HG02973 (cell line): ENCODE measurements around the gene PRLHR.
"Not testable (repeated sequence)": the region's sequence is repeated elsewhere in the genome, so short reads cannot be mapped to it uniquely, and the experiment has no call there.

Source experiments
- ATAC-seq: cut with Tn5 transposase; IDR thresholded peaks from one replicate; pipeline ENCODE4 v1.9.1; 2021; ENCODE audit warnings: moderate library complexity; ENCODE audit not compliant: unreplicated experiment

The PRLHR gene

DNA sequence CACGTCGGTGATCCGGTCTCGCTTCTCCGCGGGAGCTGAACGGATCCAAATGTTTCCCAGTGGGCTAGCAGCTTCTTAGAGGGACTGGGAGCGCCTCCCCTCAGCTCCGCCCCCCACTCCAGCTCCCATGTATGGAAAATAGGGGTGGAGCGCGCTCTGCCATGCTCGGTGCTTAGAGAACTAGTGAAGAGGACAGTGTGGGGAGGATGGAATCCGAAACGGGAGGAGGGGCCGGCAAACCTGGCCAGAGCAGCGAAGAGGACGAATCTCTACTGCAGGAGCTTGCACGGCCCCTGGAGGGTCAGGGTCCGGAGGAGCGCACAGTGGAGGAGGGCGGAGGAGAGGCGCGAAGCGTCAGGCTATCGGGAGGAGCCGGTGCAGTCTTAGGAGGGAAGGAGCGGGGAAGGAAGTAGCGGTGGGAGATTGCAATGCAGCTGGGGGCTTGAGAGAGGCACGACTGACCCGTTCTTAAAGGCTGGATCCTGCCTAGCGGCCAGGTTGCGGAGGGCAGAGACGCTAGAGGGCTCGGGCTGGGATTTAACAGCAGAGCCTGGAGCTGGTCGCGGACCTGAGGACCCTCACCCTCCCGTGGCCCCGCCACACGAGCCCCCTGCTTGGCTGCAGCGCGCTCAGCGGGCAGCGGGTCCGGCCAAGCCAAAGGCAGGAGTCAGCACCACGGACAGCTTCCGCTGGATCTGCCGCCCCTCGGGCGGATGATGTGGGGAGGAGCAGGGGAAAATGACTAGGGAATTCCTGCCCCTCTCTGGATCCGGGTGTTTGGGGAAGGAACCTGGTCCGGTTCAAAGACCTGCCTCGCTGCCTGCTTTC, at the start of gene PRLHR:
Gene PRLHR, minus strand, starts transcription at position 51 of the 828 bp plus-strand sequence. CDS start 404 bp downstream, outside the sequence.
- no peak for ATAC-seq

DNA sequence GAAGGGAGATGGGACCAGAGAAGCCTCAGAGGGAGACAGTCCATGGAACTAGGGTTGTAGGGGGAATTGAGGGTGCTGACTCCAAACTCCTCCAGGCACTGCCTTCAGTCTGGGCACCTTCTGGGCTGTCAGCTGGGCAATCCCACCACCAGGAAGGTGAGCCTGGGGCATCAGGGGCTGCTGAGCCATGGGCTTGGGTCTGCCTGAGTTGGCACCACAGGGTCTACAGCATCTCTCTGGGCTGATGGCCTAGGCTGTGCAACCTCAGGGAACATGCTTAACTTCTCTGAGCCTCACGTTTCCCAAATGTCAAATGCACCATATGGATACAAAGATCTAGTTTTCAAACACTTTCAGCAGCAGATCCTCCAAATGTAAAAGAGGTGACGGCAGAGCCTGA, 46.8 kb upstream of the PRLHR start:
- no peak for ATAC-seq

DNA sequence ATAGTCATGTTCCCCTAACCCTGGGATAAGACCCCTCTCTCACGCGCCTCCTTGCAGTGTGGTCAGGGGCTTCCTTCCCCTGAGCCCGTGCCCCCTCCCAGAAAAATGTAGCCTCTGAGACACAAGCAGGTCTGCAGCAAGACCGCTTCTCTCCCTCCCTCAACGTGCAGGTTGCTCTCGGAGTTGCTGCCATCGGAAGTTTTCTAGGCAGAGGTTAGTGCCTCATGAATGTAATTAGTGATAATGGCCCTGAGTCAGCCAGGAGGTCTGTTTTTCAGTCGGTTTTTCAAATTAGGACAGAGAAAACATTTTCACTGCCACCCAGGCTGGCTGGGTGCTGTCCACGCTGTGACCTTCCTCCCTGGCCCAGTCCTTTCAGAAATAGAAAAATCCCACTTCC, 43.2 kb upstream of the PRLHR start:
- ATAC-seq: no peak

DNA sequence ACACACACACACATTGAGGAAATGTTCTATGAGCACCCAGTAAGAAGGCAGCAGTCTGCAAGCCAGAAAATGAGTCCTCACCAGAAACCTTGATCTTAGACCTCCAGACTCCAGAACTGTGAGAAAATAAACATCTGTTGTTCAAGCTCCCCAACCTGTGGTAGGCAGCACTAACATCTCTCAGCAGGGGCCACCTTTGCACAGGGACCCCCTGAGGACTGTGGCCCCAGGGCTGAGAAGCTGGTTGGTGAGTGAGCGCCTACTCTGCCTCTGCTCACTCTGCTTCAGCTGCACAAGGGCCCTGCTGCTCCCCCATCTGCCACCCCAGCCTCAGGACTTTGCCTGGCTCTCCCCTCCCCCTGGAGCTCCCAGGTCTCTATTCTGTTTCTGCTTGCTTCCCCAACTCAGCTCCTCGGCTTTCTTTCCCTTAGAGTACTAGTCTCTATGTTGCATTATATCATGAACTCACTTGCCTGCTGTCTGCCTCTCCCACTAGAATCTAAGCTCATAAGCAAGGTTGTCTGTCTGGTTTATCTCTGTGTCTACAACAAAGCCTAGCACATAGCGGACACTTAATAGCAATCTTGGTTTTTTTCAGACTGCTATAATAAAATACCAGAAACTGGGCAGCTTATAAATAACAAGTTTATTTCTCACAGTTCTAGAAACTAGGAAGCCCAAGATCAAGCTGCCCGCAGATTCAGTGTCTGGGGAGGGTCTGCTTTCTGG, 40.4 kb upstream of the PRLHR start:
- ATAC-seq: no peak

DNA sequence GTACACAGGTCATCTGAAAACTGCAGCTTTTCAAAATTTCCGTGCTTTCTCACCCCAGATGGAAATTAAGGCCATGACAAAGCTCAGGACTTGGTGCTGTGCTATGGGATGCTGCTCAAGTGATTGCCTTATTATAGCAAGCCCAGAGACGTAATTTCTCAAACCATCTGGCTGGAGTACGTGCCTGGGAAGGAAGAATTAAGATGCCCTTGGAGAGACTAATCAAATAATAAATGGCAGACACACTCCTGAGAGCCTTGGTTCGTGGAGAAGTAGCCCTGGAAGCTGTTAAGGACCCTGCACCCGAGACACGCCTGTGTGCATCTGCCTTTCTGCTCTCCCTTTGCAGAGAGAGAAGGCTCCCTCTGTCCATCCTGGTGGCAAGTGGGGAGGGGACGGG, 38.3 kb upstream of the PRLHR start:
- ATAC-seq: no peak

DNA sequence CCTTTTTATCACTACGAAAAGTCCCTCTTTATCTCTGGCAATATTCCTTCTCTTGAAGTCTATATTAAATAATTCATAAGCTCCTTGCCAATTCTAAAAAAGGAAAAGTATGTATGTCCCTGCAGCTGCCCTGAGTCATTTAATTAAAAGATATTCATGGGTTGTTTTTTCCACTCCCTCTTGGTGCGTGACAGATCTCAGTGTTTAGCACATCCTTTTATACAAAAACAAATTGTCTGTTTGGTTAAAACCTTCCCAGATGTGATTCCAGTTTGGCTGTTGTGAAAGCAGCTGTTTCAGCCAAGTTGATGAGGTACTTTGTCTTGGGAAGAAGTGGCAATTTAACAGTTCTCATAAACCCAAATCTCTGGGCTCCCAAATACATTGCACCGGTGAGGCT, 33.8 kb upstream of the PRLHR start:
- no peak for ATAC-seq

DNA sequence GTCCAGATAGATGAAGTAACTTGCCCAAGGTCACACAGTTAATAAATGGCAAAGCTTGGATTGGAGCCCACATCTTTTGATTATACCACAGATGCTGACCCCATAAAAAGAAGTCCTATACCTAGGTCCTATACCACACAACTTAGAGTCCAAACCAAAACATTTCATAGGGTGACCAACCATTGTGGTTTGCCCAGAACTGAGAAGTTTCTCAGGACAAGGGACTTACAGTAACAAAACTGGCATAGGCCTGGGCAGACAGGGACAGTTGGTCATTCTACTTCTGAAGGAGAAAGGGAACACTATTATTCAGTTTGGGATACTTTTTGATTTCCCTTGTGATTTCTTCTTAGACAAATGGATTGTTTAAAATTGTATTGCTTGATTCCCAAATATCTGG, 32.9 kb upstream of the PRLHR start:
- ATAC-seq: no peak

DNA sequence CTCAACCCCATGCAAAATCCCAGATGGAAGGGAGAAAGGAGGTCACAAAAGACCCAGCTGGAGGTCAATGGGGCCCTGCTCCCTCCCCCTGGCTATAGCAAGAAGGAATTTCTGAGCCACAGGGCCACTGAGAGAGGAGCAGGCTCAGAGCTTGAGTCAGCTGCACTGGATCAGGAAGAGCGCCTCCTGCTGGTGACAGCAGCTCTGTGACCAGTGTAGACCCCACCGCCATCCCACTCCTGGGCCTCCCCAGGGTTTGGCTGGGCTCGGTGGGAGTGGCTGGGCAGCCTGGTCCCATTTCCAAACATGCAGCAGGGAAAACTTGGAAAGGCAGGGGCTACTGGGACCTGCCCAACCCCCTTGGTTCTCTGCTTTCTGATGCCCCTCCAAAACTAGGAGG, 31.5 kb upstream of the PRLHR start:
- ATAC-seq: no peak

DNA sequence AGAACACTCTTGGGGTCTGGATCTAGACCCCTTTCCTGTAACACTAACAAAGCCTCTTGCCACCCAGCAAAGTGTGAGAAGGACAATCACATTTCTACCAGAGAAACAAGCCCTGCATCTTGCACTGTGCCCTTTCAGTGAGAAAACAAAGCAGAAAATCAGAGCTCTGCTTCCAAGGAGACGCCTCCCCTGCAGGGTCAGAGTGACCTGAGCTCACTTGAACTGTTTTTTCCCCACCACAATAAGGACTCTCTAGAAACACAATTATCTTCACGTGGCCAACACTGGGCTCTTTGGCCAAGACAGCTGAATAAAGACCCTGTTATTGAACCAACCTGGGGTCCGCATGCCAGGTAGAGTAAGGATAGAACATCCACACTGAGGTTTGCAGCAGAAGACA, 30.1 kb upstream of the PRLHR start:
- no peak for ATAC-seq

DNA sequence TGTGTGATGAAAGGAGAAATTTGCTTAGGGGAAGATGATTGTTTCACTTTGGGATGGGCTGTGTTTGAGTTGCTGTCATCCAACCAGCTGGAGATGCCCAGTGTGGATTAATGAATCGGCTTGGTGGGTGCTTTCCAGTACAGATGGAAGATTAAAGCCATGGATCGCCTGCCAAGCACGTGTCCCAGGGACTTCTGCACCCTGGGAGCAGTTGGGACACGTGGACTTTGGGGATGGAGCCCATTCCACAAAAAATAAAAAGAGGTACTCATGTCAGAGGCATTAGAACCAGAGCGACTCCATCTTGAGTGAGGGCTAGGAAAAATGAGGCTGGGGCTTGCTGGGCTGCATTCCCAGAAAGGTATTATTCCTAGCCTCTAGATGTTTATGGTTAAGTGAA, 29.3 kb upstream of the PRLHR start:
- ATAC-seq: no peak

DNA sequence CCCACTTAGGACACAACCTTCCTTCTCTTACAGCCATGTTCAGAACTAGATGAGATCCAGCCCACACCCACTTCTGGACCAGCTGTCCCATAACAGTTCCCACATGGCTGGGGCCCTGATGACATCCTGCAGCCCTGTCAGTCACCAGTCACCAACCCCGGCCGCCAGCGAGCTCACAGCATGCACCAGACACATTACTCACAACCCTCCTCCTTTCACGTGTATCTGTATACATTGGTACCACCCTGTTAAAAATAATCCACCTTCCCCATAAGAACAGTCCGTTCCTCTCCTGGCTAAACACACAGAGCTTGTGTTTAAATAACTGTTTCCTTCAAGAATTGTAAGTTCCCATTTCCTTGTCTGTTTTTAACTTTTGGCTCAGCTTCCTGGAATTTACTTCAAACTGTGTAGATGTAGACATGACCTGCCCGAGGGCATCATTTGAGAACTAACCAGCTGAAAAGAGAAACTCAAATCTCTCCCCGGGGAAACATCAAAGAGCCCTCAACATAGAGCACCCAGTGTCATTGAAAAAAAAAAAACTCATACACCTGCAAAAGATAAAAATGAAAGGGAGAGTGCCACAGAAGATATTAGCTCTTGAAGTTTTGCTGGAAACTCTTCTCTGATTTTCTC, 26.0 kb upstream of the PRLHR start:
- ATAC-seq: no peak

DNA sequence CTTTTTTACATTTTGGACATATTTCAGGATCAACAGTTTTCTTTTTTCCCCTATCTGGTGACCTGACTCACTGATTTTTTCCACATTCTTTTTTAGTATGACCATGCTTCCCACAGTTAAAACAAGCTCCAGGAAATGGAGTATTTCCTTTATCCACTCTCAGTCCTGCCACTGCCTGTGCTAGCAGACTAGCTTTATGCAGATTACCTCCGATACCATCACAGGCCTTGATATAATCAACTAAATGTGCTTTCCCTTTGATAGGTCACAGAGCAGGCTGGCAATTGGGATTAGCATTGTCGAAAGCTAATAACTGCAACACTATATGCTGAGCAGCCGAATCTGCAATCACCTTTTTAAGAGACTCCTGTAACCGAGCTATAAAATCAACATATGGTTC, 18.4 kb upstream of the PRLHR start:
- not testable (repeated sequence) for ATAC-seq

DNA sequence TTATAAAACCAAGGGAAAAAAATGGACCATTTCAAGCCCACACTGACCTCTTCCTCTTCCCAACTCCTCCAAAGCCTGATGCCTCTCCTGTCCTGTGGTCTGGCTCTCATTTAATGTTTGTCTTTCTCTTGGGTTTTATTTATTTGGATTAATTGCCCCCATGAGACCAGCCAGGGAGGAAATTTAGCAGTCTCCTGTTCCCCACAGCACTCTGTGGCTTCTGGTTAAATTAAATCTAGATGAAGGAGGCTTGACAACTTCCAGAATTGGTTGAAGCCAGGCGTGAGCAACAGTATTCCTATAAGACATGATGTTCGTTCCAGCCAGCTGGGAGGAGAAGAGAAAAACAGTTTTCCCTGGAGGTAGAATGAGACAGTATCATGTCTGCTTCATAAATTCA, 15.1 kb upstream of the PRLHR start:
- no peak for ATAC-seq

DNA sequence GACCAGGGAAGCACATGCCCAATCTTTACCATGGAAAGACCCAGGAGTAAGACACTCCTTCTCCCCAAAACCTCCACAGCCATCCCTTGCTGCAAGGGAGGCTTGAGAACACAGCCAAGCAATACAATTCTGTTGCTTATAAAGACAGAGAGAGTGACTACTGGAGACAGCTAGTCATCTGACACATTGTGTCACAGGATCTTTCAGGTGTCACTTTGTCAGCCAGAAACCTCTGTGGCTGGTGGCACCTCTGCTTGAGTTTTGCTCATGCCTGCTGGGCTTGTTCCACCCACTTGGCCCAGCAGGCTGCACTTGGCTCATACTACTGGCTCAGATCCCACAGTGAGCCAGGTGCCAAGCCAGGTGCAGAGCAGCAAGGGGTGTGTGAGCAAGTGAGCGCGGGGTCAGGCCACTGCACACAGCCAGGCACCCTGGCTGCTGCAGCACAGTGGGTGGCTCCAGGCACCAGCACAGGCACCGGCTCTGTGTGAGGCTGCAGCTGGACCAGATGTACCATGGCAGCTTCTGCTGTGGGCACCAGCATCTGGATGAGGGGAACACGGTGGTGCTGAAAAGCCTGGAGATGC, 12.4 kb upstream of the PRLHR start:
- no peak for ATAC-seq

DNA sequence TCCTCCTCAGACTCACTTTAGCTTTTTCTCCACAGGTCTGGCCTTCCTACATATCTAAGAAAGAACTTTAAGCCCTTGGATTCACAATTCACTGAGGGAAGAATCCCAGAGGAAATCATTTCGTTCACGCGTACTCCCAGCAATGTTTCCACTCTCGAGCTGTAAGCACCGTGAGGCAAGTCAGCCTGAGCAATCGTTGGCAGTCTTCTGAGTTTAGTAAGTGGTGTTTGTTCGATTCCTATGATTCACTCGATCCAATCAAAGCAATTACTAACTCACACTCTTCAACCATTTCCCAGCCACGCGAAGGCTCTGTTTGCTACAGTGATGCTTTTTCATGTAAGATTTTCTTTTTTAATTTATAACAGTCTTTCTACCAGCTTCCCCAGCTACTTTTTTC, 10.2 kb upstream of the PRLHR start:
- ATAC-seq: no peak

DNA sequence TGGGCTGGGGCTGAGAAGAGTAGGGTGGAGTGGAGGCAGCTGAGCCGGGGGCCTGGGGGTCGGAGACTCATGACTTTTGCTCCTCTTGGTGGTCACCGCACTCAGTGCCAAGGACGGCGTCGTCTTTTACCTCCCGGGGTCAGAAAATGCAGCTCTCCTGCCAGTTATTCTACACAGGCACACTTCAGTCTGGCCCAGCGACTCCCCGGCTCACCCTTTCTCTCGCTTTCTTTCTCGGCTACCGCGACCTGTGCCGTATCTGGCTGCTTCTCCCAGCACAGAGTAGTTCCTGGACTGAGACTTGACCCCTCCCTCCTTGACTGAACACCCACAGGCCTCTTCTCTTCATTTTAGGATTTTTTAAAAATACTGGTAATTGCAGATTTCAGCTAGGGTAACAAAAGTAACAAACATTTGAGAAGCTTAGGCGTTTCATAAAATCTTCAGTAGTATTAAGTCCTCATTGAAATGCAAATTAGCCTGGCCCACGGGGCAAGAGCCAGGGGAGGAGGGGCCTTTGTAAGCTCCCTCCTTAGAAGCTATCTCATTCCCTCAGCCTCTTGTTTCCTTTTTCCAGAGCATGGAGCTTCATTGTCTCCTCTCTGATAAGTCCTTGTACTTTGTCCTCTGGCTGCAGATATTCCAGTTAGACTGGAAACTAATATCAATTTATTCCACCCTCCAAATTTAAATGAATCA, 1.1 kb upstream of the PRLHR start:
- no peak for ATAC-seq

DNA sequence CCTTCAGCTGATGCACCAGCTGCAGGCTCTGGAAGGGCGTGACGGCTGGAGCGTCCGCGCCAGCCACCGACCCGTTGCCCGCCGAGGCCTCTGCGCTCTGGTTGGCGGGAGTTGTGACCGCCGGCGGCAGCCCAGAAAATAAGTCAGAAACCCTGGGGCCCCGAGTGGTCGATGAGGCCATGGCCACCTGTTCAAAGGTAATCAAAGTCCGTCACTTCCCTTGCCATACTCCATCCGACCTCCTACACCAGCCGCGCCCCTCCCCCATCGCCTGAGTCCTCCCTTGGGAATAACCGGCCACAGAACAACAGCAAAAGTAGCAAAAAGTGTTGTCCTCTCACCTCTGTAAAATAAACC, 406 bp downstream of the PRLHR start:
- no peak for ATAC-seq

DNA sequence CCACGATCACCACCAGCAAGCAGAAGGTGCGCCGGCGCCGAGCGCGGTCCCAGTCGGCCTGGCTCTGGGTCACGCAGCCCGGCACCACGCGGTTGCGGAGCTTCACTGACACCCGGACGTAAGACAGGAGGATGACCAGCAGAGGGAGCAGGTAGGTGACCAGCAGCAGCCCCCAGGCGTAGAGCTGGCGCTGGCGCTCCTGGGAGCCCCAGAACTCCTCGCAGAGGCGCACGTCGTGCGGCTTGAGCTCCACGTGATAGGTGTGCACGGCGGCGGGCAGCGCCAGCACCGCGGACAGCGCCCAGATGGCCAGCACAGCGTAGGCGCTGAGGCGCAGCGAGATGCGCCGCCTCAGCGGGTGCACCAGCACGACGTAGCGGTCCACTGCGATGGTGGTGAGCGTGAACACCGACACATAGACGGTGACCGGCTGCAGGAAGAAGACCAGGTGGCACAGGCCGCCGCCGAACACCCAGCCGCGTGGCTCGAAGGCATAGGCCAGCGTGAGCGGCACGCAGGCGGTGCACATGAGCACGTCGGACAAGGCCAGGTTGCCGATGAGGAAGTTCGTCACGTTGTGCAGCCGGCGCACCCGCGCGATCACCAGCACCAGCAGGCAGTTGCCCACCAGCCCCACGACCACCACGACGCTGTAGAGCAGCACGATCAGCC, 920 bp downstream of the PRLHR start:
- ATAC-seq: no peak

DNA sequence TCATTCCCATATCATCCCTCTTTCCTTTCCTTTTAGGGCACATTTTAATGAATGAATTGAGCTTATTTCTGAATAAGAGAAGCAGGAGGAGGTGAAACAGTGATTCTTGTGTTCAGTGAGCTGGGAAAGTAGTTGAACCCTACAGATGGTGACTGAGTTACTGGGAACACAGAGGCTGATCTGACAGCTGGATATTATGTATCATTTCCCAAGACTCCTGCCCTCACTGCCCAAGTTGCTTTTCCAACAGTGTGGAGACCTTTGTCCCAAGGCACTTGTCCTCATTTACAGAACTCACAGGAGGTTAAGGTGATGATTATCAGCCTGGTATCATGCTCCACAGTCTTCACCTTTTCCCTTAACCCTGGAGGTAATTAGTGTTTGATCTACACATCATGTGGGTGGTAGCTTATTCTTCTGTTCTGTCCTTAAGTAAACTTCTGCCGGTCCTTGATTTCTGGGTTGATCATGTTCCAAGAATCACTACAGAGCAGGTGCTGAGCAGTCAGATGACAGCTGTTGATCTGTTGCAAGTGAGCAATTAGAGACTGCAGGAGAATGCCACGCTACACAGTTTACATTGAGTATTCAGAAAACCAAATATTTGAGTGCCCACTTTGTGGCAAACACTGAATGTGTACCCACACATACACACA, 2.6 kb downstream of the PRLHR start:
- ATAC-seq: no peak

DNA sequence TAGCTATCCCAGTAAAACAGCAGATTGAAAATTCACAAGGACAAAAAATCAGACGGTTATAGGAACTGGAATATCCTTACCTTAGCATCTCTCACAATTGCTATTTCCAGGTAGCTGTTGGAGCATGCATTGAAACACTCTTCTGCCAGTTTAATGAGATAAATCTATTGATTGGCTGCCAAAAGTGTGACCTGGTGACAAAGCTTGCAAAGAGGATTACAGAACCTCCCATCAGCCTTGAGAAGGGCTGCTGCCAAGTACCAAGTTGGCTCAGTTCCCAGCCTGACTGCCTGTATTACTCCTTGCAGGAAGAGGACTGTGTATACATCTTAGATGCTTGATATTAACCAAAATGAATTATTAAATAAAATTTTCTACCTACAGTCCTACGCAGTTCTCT, 5.1 kb downstream of the PRLHR start:
- ATAC-seq: no peak
